GM23338 (cell line): ENCODE data around the gene GATAD2A. TPM values are rescaled to one million over a fixed set of nuclear protein-coding genes. Genes with fewer than 3 reads are reported as not detected.

ENCODE experiments used
- ATAC-seq: fragments of 200-7000 bp; cut with Tn5 transposase; 3 replicates; pipeline ENCODE4 v1.9.1; 2020
- DNase-seq: peaks from one replicate; pipeline ENCODE4 v3.0.0-alpha.2; 2015; ENCODE audit warnings: low spot score
- H2AFZ ChIP-seq: fragments of 200-600 bp; sonication (generic); 2 replicates; pipeline ENCODE4 v1.8.0; 2016; ENCODE audit warnings: antibody characterized with exemption, mild to moderate bottlenecking, moderate library complexity
- H3F3A ChIP-seq: fragments of 200-600 bp; sonication (generic); replicated peaks from 2 replicates; pipeline ENCODE4 v1.8.0; 2017; ENCODE audit warnings: antibody characterized with exemption, mixed run types, low read depth
- H3K27ac ChIP-seq: fragments of 200-600 bp; sonication (generic); 2 replicates; pipeline ENCODE4 v1.6.1; 2016; ENCODE audit warnings: low read depth
- H3K27me3 ChIP-seq: fragments of 200-600 bp; sonication (generic); 2 replicates; pipeline ENCODE4 v1.8.0; 2016; ENCODE audit warnings: mild to moderate bottlenecking, mixed run types, moderate library complexity; ENCODE audit not compliant: insufficient read depth
- H3K36me3 ChIP-seq: fragments of 200-600 bp; sonication (generic); 2 replicates; pipeline ENCODE4 v1.8.0; 2016; ENCODE audit warnings: mild to moderate bottlenecking; ENCODE audit not compliant: insufficient read depth
- H3K4me1 ChIP-seq: fragments of 200-600 bp; sonication (generic); 2 replicates; pipeline ENCODE4 v1.8.0; 2016; ENCODE audit warnings: mild to moderate bottlenecking, moderate library complexity; ENCODE audit not compliant: insufficient read depth
- H3K4me2 ChIP-seq: fragments of 200-600 bp; sonication (generic); 2 replicates; pipeline ENCODE4 v1.7.1; 2017; ENCODE audit warnings: mixed run types
- H3K4me3 ChIP-seq: fragments of 200-600 bp; sonication (generic); 2 replicates; pipeline ENCODE4 v1.6.1; 2016; ENCODE audit warnings: mixed run types
- H3K79me2 ChIP-seq: fragments of 200-600 bp; sonication (generic); replicated peaks from 2 replicates; pipeline ENCODE4 v1.8.0; 2017; ENCODE audit warnings: mild to moderate bottlenecking; ENCODE audit not compliant: insufficient read depth
- H3K9me2 ChIP-seq: fragments of 200-600 bp; sonication (generic); 2 replicates; pipeline ENCODE4 v1.8.0; 2017; ENCODE audit not compliant: insufficient read depth
- H4K20me1 ChIP-seq: fragments of 200-600 bp; sonication (generic); replicated peaks from 2 replicates; pipeline ENCODE4 v1.8.0; 2017; ENCODE audit warnings: mild to moderate bottlenecking; ENCODE audit not compliant: insufficient read depth
- H3K27ac Mint-ChIP-seq: 2 replicates; pipeline ENCODE4 v1.8.0; 2020; ENCODE audit warnings: inconsistent platforms, mild to moderate bottlenecking, moderate library complexity, mixed read lengths
- H3K27me3 Mint-ChIP-seq: 3 replicates; pipeline ENCODE4 v1.8.0; 2022; ENCODE audit warnings: low read depth, mild to moderate bottlenecking, moderate library complexity, mixed read lengths, inconsistent platforms; ENCODE audit not compliant: insufficient read depth, poor library complexity
- H3K36me3 Mint-ChIP-seq: 3 replicates; pipeline ENCODE4 v1.8.0; 2021; ENCODE audit warnings: low read depth, mild to moderate bottlenecking, inconsistent platforms, moderate library complexity, mixed read lengths
- H3K4me1 Mint-ChIP-seq: 3 replicates; pipeline ENCODE4 v1.8.0; 2020; ENCODE audit warnings: mild to moderate bottlenecking, inconsistent platforms, mixed read lengths
- H3K4me3 Mint-ChIP-seq: 3 replicates; pipeline ENCODE4 v1.8.0; 2021; ENCODE audit warnings: moderate library complexity, mild to moderate bottlenecking, inconsistent platforms, mixed read lengths
- H3K9me3 Mint-ChIP-seq: 3 replicates; pipeline ENCODE4 v1.8.0; 2020; ENCODE audit warnings: moderate library complexity, mild to moderate bottlenecking, inconsistent platforms, mixed read lengths
- EZH2 ChIP-seq: fragments of 200-600 bp; sonication (generic); IDR thresholded peaks from one replicate; pipeline ENCODE4 v1.8.0; 2017; ENCODE audit warnings: antibody characterized with exemption, mild to moderate bottlenecking, low read depth; ENCODE audit not compliant: unreplicated experiment
- EZH2phosphoT487 ChIP-seq: fragments of 200-600 bp; sonication (generic); IDR thresholded peaks from one replicate; pipeline ENCODE4 v1.8.1; 2018; ENCODE audit warnings: antibody characterized with exemption; ENCODE audit not compliant: unreplicated experiment
- JUNB ChIP-seq: IDR thresholded peaks from one replicate; pipeline ENCODE4 v1.6.1; 2016; ENCODE audit warnings: antibody characterized with exemption; ENCODE audit not compliant: unreplicated experiment
- NANOG ChIP-seq: IDR thresholded peaks from 2 replicates; pipeline ENCODE4 v1.6.1; 2016; ENCODE audit warnings: antibody characterized with exemption, borderline replicate concordance
- STAT1 ChIP-seq: IDR thresholded peaks from one replicate; pipeline ENCODE4 v1.6.1; 2016; ENCODE audit warnings: antibody characterized with exemption; ENCODE audit not compliant: unreplicated experiment
- ZNF462 ChIP-seq: fragments of 250-450 bp; sonication (Bioruptor Pico); IDR thresholded peaks from 2 replicates; pipeline ENCODE4 v1.5.0; 2020; ENCODE audit warnings: mild to moderate bottlenecking, moderate library complexity
- polyA plus RNA-seq: library from polyadenylated mRNA; unstranded; fragments of >200 nt; fragmentation: Nextera tagmentation; extraction: Ambion mirVana; gene quantifications from 2 replicates; pipeline ENCODE4 v1.2.1, GENCODE V29; 2016
- total RNA-seq: library from RNA; depleted of rRNA; stranded (reverse); fragments of >200 nt; shearing (Covaris generic); gene quantifications from 2 replicates; pipeline ENCODE4 v1.2.3, GENCODE V29; 2014
- TF ChIP-seq, protein P1 (sequence below): IDR thresholded peaks from 2 replicates; pipeline ENCODE4 v1.6.1; 2016; ENCODE audit warnings: antibody characterized with exemption

Gene GATAD2A
- total and polyA plus RNA-seq, 2 experiments from 2014 or later, result 40.0 to 151 TPM

- TF ChIP-seq ZNF462, result no peak
These were observed at the start of gene GATAD2A (continued) for GRCh38 chr19:19404879-19405860.

GRCh38 chr19:19356500-19356899 lies 49.0 kb upstream of the GATAD2A start:
- Mint-ChIP-seq H3K4me1 (peaks cover 4% of the 10 kb centered on the region), H3K4me3 (no peak overlapping the region), H3K27me3 (peaks cover 11% of the 10 kb centered on the region), H3K36me3 (peaks cover 27% of the 10 kb centered on the region), H3K27ac (no peak overlapping the region), H3K9me3 (no peaks in the 10 kb centered on the region)
- Histone ChIP-seq H3K9me2 (no peaks in the 10 kb centered on the region), H3K4me1 (no peaks in the 10 kb centered on the region; the same call in 1 of the 2 replicates), H3K27me3 (no peaks in the 10 kb centered on the region), H3K27ac (no peak overlapping the region), H3K79me2 (no peaks in the 10 kb centered on the region), H3K36me3 (peaks cover 10% of the 10 kb centered on the region), H4K20me1 (no peaks in the 10 kb centered on the region), H2AFZ (no peak overlapping the region), H3F3A (0 out of 2 replicates have a peak, but pooled peaks cover 3% of the 10 kb centered on the region), H3K4me3 (no peak overlapping the region), H3K4me2 (no peak overlapping the region)
- ATAC-seq (no peak), DNase-seq (no peak)
- TF ChIP-seq EZH2, result no peak
- no peak for TF ChIP-seq JUNB
- TF ChIP-seq, protein P1, sequence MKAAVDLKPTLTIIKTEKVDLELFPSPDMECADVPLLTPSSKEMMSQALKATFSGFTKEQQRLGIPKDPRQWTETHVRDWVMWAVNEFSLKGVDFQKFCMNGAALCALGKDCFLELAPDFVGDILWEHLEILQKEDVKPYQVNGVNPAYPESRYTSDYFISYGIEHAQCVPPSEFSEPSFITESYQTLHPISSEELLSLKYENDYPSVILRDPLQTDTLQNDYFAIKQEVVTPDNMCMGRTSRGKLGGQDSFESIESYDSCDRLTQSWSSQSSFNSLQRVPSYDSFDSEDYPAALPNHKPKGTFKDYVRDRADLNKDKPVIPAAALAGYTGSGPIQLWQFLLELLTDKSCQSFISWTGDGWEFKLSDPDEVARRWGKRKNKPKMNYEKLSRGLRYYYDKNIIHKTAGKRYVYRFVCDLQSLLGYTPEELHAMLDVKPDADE, result no peak
- no peak for TF ChIP-seq EZH2phosphoT487
- TF ChIP-seq ZNF462, result no peak
- TF ChIP-seq STAT1, result no peak
- TF ChIP-seq NANOG, result no peak
